GM21825 (cell line): Measurements from ENCODE around the gene NOC4L.

Source experiments
- ATAC-seq: cut with Tn5 transposase; IDR thresholded peaks from one replicate; pipeline ENCODE4 v1.9.1; 2021; ENCODE audit warnings: mild to moderate bottlenecking, moderate library complexity; ENCODE audit not compliant: unreplicated experiment

The NOC4L gene

GRCh38 chr12:132196038-132196872 lies 52.0 kb downstream of the NOC4L start:
- ATAC-seq = no peak

DNA sequence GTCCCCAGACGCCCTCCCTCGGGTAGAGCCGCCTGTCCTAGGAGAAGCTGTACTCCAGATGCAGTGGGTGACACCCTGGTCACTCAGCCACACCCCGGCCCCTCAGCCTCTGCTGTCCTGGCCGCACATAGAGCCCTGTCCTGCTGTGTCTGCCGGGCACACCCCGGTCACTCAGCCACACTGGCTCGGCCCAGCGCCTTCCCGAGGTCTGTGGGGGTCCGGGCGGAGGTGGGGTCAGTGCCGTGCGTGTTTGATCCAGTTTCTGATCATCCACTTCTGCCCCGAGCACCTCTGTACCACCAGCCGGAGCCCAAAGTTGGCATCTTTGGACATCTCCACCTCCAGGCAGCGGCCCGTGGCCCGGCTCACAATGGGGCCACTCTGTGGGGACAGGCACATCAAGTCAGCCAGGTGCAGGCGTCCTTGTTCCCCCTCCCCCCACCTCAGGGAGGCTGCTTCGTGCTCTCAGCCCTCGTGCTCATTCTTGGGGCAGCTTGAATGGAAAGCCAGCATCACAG lies 52.7 kb downstream of the NOC4L start:
- ATAC-seq = no peak

GRCh38 chr12:132197581-132198354 lies 53.5 kb downstream of the NOC4L start:
- no peak for ATAC-seq

DNA sequence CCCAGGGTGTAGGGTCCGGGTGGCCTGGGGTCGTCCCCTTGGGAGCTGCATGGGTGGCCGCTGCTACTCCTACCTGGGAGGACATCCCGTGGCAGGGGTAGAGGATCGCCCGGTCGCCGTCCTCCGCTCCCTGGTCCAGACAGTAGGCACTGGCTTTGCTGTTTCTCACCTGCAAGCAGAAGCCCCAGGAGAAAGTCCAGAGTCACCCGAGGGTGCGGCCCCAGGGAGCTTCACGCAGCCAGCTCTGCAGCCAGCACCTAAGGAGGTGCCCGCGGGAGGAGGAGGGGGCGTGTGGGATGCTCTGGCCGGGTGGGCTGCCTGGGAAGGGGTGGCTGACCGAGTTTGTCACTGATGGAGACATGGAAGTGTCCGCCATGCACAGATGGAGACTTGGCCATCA lies 54.8 kb downstream of the NOC4L start:
- no peak for ATAC-seq

DNA sequence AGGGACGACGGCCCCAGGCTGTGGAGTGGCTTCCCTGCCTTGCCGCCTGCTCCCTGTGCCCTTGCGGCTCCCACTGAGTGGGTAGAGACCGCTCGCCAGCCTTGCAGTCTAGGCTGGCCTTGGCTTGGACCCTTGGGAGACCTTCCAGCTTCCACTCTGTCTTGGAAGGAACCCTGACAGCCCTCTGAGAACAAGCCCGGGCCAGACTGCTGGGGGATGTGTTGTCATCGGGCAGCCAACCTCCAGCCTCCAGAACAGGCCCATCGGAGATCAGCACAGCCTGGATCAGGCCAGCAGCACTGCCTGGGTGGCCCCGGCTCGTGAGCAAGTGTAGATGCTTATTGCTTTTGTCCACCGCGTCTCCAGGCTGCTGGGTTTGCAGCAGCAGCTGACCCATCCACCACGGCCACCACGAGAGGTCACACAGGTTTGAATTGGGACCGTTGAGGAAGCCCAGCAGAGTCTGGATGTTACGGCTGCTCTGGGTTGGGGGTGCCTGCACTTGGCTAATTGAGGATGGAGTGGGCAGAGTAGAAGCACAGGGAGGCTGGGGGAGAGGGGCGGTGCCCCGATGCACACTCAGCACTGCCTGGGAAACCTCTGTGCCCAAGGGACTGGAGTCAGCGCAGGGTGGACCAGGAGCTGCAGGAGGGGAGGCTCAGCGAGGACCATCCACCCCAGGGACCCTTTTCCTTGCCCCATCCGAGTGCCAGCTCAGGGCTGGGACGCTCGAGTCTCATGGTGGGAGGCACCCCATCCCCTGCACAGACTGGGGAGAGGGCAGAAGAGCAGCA lies 55.5 kb downstream of the NOC4L start:
- no peak for ATAC-seq

DNA sequence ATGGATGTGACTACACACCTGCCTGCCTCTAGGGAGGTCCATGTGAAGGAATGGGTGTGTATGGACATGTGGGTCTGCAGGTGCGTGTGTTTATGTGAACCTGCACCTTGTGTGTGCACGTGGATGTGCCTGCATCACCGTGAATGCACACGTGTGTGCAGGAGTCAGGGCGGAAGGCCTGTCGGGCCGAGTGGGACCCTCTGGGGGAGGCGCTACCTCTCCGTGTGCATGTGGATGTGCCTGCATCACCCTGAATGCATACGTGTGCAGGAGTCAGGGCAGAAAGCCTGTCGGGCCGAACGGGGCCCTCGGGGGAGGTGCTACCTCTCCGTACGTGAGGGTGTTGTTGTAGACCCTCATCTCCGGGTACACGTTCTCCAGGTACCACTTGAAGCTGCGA lies 56.5 kb downstream of the NOC4L start:
- ATAC-seq = no peak

DNA sequence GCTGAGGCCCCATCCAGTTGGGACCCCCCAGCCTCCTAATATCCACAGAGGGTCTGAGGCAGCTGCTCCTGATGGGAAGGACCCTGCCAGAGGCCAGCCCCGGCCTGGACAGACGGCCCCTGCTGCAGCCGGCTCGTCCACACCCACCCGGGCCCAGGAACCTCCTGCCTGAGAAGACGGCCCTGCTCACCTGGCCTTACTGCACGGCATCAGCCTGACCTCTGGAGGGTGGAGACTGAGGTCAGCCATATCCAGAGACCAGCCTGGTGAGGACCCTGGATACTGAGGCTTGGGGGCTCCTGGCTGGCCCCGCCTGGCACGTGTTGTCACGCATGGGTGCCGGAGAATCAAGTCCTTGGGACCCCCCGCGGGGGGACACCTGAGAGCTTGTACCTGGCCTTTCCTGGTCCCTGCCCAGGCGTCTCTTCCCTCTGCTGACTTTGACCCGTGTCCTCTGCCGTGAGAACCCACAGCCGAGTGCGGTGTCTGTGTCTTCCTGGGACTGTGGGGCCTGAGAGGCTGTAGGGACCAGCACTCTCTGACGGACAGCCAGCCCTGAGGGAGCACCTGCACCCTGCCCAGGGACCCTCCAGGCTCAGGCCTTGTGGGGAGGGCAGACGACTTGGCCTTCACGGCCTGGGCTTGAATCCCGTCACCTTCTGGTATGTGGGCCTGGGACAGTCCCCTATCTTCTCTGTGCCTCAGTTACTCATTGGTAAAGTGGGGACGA lies 57.3 kb downstream of the NOC4L start:
- no peak for ATAC-seq
